ENCODE data around the gene EPS8L1.
A peak's percentile ranks its signal among the peaks of the same experiment; 100 is the strongest.

EPS8L1 gene

GRCh38 chr19:55078996-55079395, 3.3 kb downstream of the EPS8L1 start:
- H3K27ac ChIP-seq (ENCODE audit: low read depth, low read length) = no peak overlapping the region
- H3K36me3 ChIP-seq (ENCODE audit: control insufficient read depth in 5 of 5, insufficient read depth in 5 of 5, low read length in 5 of 5) = no peaks in the 10 kb centered on the region
- H3K9ac ChIP-seq (ENCODE audit: low read length in 5 of 5) = no peak overlapping the region
- H3K4me1 ChIP-seq (ENCODE audit: control insufficient read depth in 5 of 5, insufficient read depth in 5 of 5, low read length in 5 of 5) = peaks cover 2 to 27% (median 22%) of the 10 kb centered on the region in 5 donors
- H3K9me3 ChIP-seq (ENCODE audit: control insufficient read depth in 5 of 5, low read length in 5 of 5) = peaks cover 0 to 3% (median 0%) of the 10 kb centered on the region in 5 donors
- no peak overlapping the region for H3K4me3 ChIP-seq (ENCODE audit: low read depth in 1 of 5, low read length in 5 of 5)
- H3K27me3 ChIP-seq (ENCODE audit: control insufficient read depth in 5 of 5, insufficient read depth in 4 of 5, low read length in 5 of 5) = peaks cover 35 to 60% (median 47%) of the 10 kb centered on the region in 5 donors

DNA sequence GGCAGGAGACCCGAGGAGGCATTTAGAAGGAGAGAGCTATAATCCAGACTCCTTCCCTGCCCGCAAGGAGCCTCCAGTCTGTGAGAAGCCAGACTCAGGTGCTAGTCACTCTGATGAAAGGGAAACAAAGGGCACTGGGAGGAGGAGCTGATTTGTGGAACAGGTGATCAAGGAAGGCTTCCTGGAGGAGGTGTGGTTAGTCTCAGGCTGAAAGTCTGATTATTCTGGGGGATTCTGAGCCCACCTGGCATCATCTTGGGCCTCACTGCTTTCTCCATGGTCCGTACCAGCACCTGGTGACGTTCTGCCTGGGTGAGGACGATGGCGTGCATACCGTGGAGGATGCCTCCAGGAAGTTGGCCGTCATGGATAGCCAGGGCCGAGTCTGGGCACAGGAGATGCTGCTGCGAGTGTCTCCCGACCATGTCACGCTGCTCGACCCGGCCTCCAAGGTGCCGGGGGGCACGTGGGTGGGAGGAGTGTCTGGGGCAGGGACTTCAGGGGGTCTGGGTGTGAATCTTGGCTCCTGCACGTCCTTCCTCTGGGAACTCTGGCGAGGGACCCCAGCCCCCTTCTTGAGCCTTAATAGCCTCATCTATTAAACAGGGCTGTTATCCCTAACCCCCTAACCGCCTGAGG, 3.9 kb downstream of the EPS8L1 start:
- Histone ChIP-seq H3K9me3 (ENCODE audit: control insufficient read depth in 5 of 5, low read length in 5 of 5) (no peaks in the 10 kb centered on the region), H3K27ac (ENCODE audit: low read depth, low read length) (no peak overlapping the region), H3K9ac (ENCODE audit: low read length in 5 of 5) (no peak overlapping the region), H3K4me1 (ENCODE audit: control insufficient read depth in 5 of 5, insufficient read depth in 5 of 5, low read length in 5 of 5) (peaks cover 2 to 27% (median 22%) of the 10 kb centered on the region in 5 donors), H3K36me3 (ENCODE audit: control insufficient read depth in 5 of 5, insufficient read depth in 5 of 5, low read length in 5 of 5) (no peaks in the 10 kb centered on the region), H3K27me3 (ENCODE audit: control insufficient read depth in 5 of 5, insufficient read depth in 4 of 5, low read length in 5 of 5) (peaks cover 40 to 65% (median 52%) of the 10 kb centered on the region in 5 donors), H3K4me3 (ENCODE audit: low read depth in 1 of 5, low read length in 5 of 5) (peak overlapping the region in 1 of 5 donors; percentile 9)

- Histone ChIP-seq H3K9me3 (ENCODE audit: control insufficient read depth in 5 of 5, low read length in 5 of 5) (no peaks in the 10 kb centered on the region), H3K9ac (ENCODE audit: low read length in 5 of 5) (peak overlapping the region in 1 of 5 donors; percentile 41), H3K4me1 (ENCODE audit: control insufficient read depth in 5 of 5, insufficient read depth in 5 of 5, low read length in 5 of 5) (peaks cover 2 to 27% (median 22%) of the 10 kb centered on the region in 5 donors), H3K4me3 (ENCODE audit: low read depth in 1 of 5, low read length in 5 of 5) (peak overlapping the region; percentile 41 to 70 (median 51)), H3K27me3 (ENCODE audit: control insufficient read depth in 5 of 5, insufficient read depth in 4 of 5, low read length in 5 of 5) (peaks cover 47 to 69% (median 58%) of the 10 kb centered on the region in 5 donors), H3K27ac (ENCODE audit: low read depth, low read length) (no peak overlapping the region), H3K36me3 (ENCODE audit: control insufficient read depth in 5 of 5, insufficient read depth in 5 of 5, low read length in 5 of 5) (no peaks in the 10 kb centered on the region)
These were observed 4.7 kb downstream of the EPS8L1 start for GRCh38 chr19:55080121-55080967.

GRCh38 chr19:55080968-55081769, 5.5 kb downstream of the EPS8L1 start:
- peak overlapping the region in 2 of 5 donors; percentile 25 to 41 for H3K9ac ChIP-seq (ENCODE audit: low read length in 5 of 5)
- peaks cover 2 to 27% (median 23%) of the 10 kb centered on the region in 5 donors for H3K4me1 ChIP-seq (ENCODE audit: control insufficient read depth in 5 of 5, insufficient read depth in 5 of 5, low read length in 5 of 5)
- H3K9me3 ChIP-seq (ENCODE audit: control insufficient read depth in 5 of 5, low read length in 5 of 5) = no peaks in the 10 kb centered on the region
- H3K27ac ChIP-seq (ENCODE audit: low read depth, low read length) = no peak overlapping the region
- H3K36me3 ChIP-seq (ENCODE audit: control insufficient read depth in 5 of 5, insufficient read depth in 5 of 5, low read length in 5 of 5) = no peaks in the 10 kb centered on the region
- peaks cover 55 to 76% (median 61%) of the 10 kb centered on the region in 5 donors for H3K27me3 ChIP-seq (ENCODE audit: control insufficient read depth in 5 of 5, insufficient read depth in 4 of 5, low read length in 5 of 5)
- H3K4me3 ChIP-seq (ENCODE audit: low read depth in 1 of 5, low read length in 5 of 5) = peak overlapping the region; percentile 41 to 70 (median 51)

GRCh38 chr19:55081770-55082019, 6.0 kb downstream of the EPS8L1 start:
- H3K9ac ChIP-seq (ENCODE audit: low read length in 5 of 5) = no peak overlapping the region
- no peaks in the 10 kb centered on the region for H3K9me3 ChIP-seq (ENCODE audit: control insufficient read depth in 5 of 5, low read length in 5 of 5)
- H3K4me3 ChIP-seq (ENCODE audit: low read depth in 1 of 5, low read length in 5 of 5) = peak overlapping the region in 3 of 5 donors; percentile 41 to 70 (median 51)
- H3K27ac ChIP-seq (ENCODE audit: low read depth, low read length) = no peak overlapping the region
- peaks cover 56 to 78% (median 60%) of the 10 kb centered on the region in 5 donors for H3K27me3 ChIP-seq (ENCODE audit: control insufficient read depth in 5 of 5, insufficient read depth in 4 of 5, low read length in 5 of 5)
- H3K36me3 ChIP-seq (ENCODE audit: control insufficient read depth in 5 of 5, insufficient read depth in 5 of 5, low read length in 5 of 5) = no peaks in the 10 kb centered on the region
- peaks cover 2 to 32% (median 27%) of the 10 kb centered on the region in 5 donors for H3K4me1 ChIP-seq (ENCODE audit: control insufficient read depth in 5 of 5, insufficient read depth in 5 of 5, low read length in 5 of 5)

GRCh38 chr19:55082020-55082851, 6.6 kb downstream of the EPS8L1 start:
- Histone ChIP-seq H3K9ac (ENCODE audit: low read length in 5 of 5) (no peak overlapping the region), H3K9me3 (ENCODE audit: control insufficient read depth in 5 of 5, low read length in 5 of 5) (no peaks in the 10 kb centered on the region), H3K4me3 (ENCODE audit: low read depth in 1 of 5, low read length in 5 of 5) (peak overlapping the region in 3 of 5 donors; percentile 41 to 70 (median 51)), H3K4me1 (ENCODE audit: control insufficient read depth in 5 of 5, insufficient read depth in 5 of 5, low read length in 5 of 5) (peaks cover 2 to 38% (median 32%) of the 10 kb centered on the region in 5 donors), H3K27ac (ENCODE audit: low read depth, low read length) (no peak overlapping the region), H3K36me3 (ENCODE audit: control insufficient read depth in 5 of 5, insufficient read depth in 5 of 5, low read length in 5 of 5) (no peaks in the 10 kb centered on the region), H3K27me3 (ENCODE audit: control insufficient read depth in 5 of 5, insufficient read depth in 4 of 5, low read length in 5 of 5) (peaks cover 56 to 83% (median 64%) of the 10 kb centered on the region in 5 donors)

DNA sequence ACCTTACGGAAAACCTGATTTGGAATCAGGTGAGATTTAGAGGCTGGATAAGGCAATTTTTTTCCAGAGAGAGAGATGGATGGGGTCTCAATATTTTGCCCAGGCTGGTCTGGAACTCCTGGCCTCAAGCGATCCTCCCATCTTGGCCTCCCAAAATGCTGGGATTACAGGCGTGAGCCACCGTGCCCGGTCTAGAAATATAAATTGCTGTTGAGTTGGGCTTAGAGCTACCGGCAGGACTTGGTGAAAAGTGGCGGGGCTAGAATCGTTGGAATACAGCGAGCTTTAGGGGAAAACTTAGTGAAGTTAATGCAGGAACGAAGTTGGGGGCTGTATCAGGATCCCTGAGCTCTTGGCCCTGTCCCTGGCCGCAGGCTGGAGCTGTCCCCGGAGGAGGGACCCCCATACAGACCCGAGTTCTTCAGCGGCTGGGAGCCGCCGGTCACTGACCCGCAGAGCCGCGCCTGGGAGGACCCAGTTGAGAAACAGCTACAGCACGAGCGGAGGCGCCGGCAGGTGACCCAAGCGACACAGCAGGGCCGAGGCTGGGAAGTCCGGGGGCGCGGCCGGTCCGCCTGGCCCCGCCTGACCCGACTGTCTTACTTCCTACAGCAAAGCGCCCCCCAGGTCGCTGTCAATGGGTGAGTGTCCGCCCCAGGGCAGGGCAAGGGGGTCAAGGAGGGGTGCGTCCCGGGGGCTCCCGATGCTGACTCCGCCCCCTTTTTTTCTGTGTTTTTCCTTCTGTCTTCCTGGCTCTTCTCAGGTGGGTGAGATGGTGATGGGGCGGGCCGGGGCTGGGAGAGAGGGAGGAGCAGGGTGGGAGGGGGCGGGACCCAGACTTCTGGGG, 7.6 kb downstream of the EPS8L1 start:
- H3K9me3 ChIP-seq (ENCODE audit: control insufficient read depth in 5 of 5, low read length in 5 of 5) = no peaks in the 10 kb centered on the region
- H3K27me3 ChIP-seq (ENCODE audit: control insufficient read depth in 5 of 5, insufficient read depth in 4 of 5, low read length in 5 of 5) = peaks cover 61 to 85% (median 72%) of the 10 kb centered on the region in 5 donors
- H3K4me1 ChIP-seq (ENCODE audit: control insufficient read depth in 5 of 5, insufficient read depth in 5 of 5, low read length in 5 of 5) = peaks cover 2 to 48% (median 42%) of the 10 kb centered on the region in 5 donors
- H3K9ac ChIP-seq (ENCODE audit: low read length in 5 of 5) = no peak overlapping the region
- H3K27ac ChIP-seq (ENCODE audit: low read depth, low read length) = no peak overlapping the region
- no peak overlapping the region for H3K4me3 ChIP-seq (ENCODE audit: low read depth in 1 of 5, low read length in 5 of 5)
- no peaks in the 10 kb centered on the region for H3K36me3 ChIP-seq (ENCODE audit: control insufficient read depth in 5 of 5, insufficient read depth in 5 of 5, low read length in 5 of 5)

GRCh38 chr19:55084416-55084815, 8.7 kb downstream of the EPS8L1 start:
- peaks cover 0 to under 1% (median 0%) of the 10 kb centered on the region in 5 donors for H3K36me3 ChIP-seq (ENCODE audit: control insufficient read depth in 5 of 5, insufficient read depth in 5 of 5, low read length in 5 of 5)
- H3K4me1 ChIP-seq (ENCODE audit: control insufficient read depth in 5 of 5, insufficient read depth in 5 of 5, low read length in 5 of 5) = peaks cover 2 to 53% (median 45%) of the 10 kb centered on the region in 5 donors

More at GRCh38 chr19:55084416-55084815, 8.7 kb downstream of the EPS8L1 start:
- Histone ChIP-seq H3K9me3 (ENCODE audit: control insufficient read depth in 5 of 5, low read length in 5 of 5) (no peaks in the 10 kb centered on the region), H3K4me3 (ENCODE audit: low read depth in 1 of 5, low read length in 5 of 5) (no peak overlapping the region), H3K27ac (ENCODE audit: low read depth, low read length) (no peak overlapping the region), H3K27me3 (ENCODE audit: control insufficient read depth in 5 of 5, insufficient read depth in 4 of 5, low read length in 5 of 5) (peaks cover 61 to 79% (median 65%) of the 10 kb centered on the region in 5 donors), H3K9ac (ENCODE audit: low read length in 5 of 5) (no peak overlapping the region)
